GM18519 (cell line): ENCODE measurements around the gene SAE1.
A peak's percentile ranks its signal among the peaks of the same experiment; 100 is the strongest.
"Not testable (repeated sequence)": the region's sequence is repeated elsewhere in the genome, so short reads cannot be mapped to it uniquely, and the experiment has no call there.

ENCODE experiments used
- ATAC-seq: cut with Tn5 transposase; IDR thresholded peaks from one replicate; pipeline ENCODE4 v1.9.1; 2021; ENCODE audit warnings: mild to moderate bottlenecking, moderate library complexity; ENCODE audit not compliant: unreplicated experiment, low FRiP score

The SAE1 gene

GRCh38 chr19:47231215-47232054, 100.8 kb downstream of the SAE1 start:
- ATAC-seq, result no peak

DNA sequence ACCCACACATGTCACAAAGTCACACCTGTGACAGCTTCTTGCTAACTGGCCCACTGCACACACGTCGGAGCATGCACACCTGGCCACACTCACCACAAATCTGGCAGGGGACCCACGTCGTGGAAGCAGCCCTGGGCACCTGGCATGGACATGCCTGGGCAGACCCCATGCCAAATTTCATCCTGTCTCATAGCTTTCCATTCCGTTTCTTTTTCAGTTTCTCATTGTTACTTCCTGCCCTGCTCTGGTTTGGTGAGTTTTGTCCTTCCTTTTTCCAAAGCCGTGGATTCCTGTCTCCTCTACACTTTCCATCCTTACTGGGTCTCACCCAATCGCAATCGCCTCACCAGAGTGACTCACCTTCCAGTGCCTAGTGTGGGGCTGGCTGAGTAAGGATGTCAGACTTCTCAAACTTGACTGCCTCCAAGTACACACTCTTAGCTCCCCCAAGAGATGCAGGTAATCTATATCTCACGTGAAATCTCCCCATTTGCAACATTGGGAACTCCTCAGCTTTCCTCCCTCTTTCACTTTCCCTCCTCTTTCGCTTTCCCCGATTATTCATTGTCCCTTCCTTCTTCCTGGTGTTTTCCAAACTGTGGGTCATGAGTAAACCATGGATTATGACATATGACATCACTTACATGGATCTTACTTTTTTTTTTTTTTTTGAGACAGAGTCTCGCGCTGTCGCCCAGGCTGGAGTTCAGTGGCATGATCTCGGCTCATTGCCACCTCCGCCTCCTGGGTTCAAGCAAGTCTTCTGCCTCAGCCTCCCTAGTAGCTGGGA, 102.0 kb downstream of the SAE1 start:
- no peak for ATAC-seq

GRCh38 chr19:47236072-47236675, 105.5 kb downstream of the SAE1 start:
- ATAC-seq, result no peak

- no peak for ATAC-seq
Observed at GRCh38 chr19:47239152-47239551, 108.5 kb downstream of the SAE1 start.

- no peak for ATAC-seq
Observed at GRCh38 chr19:47239610-47240296, 109.1 kb downstream of the SAE1 start.

GRCh38 chr19:47240556-47240955, 109.9 kb downstream of the SAE1 start:
- ATAC-seq, result no peak

DNA sequence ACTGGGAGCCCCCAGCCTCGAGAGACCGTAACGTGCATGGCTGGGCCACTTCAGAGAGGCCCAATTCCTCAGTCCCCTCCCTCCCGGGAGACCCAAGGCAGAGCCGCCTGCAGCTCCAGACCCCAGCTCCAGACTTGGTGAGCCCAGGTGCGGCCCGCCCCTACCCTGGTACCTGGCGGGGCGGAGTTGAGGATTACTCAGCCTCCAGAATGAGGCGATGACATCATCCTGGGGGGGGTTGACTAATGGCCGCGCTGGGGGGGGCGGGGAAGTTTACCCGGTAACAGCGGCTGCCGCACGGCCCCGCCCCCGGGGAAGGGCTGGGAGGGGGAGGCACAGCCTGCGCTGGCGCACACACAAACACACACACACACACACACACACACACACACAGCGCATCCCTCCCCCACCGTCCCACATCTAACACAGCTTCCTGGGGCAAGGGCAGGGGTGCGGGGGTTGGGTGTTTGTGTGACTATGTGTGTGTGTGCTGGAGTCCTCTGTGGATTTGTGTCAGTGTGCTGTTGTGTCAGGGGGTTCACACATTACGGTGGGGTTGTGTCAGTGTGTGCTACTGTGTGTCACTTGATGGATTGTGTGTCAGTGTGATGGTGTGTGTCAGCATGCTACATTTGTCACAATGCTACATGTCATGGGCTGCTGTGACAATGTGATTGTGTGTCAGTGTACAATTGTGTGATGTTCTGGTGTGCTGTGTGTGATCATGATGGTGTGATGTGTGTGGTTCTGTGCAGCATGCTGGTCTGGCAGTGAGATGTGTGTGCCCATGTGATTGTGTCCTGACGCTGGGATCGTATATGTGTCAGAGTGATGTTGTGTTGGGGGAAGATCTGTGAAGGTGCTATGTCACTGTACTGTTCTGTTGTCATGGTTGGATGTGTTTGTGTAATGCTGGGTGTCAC, 110.6 kb downstream of the SAE1 start:
- ATAC-seq, result no peak

- ATAC-seq, result no peak
Observed at GRCh38 chr19:47241919-47242577, 111.4 kb downstream of the SAE1 start.

DNA sequence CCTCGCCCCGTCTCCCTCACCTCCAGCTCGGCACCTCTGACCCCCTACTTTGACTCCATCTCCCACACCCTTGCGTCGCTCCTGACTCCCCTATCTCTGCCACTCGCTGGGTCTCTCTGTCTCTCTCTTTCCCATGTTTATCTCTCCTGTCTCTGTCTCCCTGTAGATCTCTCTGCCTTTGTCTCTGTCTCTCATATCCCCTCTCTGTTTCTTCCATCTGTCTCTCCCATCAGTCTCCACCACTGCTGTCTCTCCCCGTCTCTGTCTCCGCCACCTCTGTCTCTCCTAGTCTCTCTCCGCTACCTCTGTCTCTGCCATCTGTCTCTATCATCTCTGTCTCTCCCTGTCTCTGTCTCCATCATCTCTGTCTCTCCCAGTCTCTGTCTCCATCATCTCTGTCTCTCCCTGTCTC, 112.7 kb downstream of the SAE1 start:
- no peak for ATAC-seq

DNA sequence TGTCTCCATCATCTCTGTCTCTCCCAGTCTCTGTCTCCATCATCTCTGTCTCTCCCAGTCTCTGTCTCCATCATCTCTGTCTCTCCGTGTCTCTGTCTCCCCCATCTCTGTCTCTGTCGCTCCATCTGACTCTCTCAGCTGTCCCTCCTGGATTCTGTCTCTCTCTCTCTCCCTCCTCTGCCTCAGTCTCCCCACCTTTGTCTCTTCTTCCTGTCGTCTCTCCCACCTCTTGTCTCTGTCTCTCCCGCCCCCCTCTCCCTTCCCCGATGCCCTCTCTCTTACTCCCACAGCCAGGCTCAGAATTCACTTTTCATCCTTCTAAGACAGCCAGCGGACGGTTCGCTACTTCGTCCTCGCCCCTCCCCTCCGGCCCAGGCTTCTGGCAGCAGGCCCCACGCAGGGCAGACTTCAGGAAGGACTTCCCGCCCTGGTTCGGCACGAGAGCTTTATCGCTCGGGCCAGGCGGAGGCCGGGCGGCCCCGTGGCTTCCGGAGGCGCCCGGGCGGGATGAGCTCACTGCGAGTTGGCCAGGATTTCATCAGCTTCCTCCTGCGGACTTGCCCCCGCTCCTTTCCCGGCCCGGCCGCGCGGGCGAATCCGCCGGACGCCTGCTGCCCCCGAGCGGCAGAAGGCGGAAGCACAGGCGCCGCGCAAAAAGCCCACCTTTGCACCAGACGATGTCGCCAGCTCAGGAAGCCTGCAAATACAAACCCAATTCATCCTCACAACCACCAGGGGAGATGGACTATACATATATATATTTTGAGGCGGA, 113.3 kb downstream of the SAE1 start:
- ATAC-seq, result peak; percentile 47

DNA sequence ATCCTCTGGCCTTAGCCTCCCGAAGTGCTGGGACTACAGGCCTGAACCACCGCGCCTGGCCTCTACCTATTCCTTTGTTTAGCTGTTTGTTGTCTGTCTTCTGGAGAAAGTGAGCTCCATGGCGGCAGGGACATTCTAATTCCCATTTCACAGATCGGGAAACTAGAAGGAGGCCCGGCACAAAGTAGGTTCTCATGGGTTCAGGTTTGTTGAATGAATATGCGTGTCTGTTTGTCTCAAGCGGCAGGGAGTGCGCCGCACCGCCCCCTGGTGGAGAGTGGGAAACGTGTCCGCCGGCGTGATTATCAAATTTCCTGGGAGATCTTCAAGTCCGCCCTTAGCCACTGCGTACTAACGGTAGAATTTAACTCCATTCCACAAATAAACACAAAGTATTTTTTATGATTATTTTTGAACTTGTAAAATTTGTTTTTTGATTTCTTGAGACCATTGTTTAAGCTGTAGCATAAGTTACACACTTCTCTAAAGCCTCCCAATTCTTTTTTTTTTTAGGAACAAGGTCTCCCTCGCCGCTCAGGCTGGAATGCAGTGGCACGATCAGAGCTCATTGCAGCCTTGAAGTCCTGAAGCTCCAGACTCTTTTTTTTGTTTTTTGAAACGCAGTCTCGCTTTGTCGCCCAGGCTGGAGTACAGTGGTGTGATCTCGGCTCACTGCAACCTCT, 116.8 kb downstream of the SAE1 start:
- no peak for ATAC-seq

- not testable (repeated sequence) for ATAC-seq
Observed at GRCh38 chr19:47253016-47253415, 122.4 kb downstream of the SAE1 start.

DNA sequence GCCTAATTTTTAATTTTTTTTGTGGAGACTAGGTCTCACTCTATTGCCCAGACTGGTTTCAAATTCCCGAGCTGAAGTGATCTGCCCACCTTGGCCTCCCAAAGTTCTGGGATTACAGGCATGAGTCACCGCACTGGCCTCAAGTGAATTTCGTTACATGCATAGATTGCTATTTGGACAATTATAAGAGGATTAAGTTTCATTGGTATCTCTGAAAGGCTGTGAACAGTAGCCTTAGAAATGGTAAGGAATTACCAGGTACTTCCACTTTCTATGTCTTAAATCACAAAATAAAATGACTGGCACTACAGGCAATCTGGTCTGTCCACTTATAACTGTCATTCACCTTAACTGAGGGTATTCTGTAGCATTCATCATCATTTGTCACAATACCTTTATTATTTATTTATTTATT, 122.8 kb downstream of the SAE1 start:
- no peak for ATAC-seq

DNA sequence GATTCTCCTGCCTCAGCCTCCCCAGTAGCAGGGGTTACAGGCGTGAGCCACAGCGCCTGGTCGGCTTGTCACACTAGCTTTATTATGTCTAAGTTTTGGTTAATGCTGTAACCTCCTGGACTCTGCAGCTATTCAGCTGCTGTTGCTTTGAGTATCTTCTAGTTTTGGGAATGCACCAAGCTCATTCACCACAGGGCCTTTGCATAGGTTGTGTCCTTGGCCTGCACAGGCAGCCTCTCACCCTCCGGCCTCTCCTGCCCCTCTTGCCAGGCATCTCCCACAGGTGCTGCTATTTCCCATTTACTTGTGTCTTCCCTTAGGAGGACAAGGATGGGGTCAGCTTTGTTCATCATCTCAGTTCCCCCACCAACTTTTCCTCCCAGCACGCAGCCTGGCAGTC, 123.3 kb downstream of the SAE1 start:
- ATAC-seq, result no peak

GRCh38 chr19:47255879-47256692, 125.5 kb downstream of the SAE1 start, which contains the start of gene CCDC9:
Gene CCDC9 (plus strand): TSS chr19:47256525. CDS start chr19:47258401, 1,876 bp downstream.
- ATAC-seq, result peak; percentile 42

DNA sequence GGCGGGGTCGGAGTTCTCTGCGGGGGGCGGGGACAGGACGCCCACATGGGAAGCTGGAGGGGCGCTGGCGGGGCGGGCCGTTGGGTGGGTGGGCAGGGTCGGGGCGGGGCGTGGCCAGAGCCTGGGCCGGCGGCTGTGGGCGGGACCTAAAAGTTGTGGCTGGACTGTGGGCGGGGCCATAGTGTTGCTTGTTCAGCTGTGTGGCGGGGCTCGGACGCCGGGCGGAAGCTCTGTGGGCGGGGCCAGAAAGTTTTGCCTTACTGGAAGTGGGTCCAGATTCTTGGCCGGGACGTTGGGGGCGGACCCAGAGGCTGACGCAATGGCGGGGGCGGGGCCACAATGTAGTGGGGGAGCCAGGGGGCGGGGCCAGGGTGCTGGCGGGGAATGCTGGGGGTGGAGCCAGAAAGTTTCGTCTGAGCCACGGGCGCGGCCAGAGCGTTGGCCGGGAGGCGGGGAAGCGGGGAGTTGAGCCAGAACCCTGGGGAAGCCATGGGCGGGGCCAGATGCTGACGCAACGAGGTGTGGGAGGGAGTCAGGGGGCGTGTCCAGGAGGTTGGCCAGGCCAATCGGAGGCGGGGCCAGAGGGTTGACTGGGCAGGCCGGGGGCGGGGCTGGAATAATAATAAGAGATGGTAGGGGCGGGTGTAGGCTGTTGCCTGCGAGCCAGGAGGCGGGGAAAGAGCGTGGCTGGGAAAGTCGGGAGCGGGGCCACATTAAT, 126.2 kb downstream of the SAE1 start:
- ATAC-seq, result peak; percentile 45
